Mesothelial cell of epicardium (in vitro differentiated cells): ENCODE results near the gene NTSR2. TPM values are rescaled to one million over a fixed set of nuclear protein-coding genes. Genes with fewer than 3 reads are reported as not detected.

ENCODE experiments used
- DNase-seq, 2 experiments: peaks; one replicate each; pipeline ENCODE4 v3.0.0; 2021; ENCODE audit warnings: low spot score in 2 of 2; ENCODE audit not compliant: unreplicated experiment in 2 of 2
- H3K27ac Mint-ChIP-seq: 2 replicates; pipeline ENCODE4 v1.8.0; 2021; ENCODE audit warnings: mixed read lengths
- H3K27me3 Mint-ChIP-seq: 2 replicates; pipeline ENCODE4 v1.8.0; 2021; ENCODE audit warnings: low read depth, mixed read lengths
- H3K36me3 Mint-ChIP-seq: 2 replicates; pipeline ENCODE4 v1.8.0; 2021; ENCODE audit warnings: mixed read lengths
- H3K4me1 Mint-ChIP-seq: 2 replicates; pipeline ENCODE4 v1.8.0; 2021; ENCODE audit warnings: mixed read lengths
- H3K4me3 Mint-ChIP-seq: 2 replicates; pipeline ENCODE4 v1.8.0; 2021; ENCODE audit warnings: mild to moderate bottlenecking, moderate library complexity, mixed read lengths
- H3K9me3 Mint-ChIP-seq: 2 replicates; pipeline ENCODE4 v1.8.0; 2021; ENCODE audit warnings: mixed read lengths
- total RNA-seq: library from RNA; stranded (reverse); gene quantifications from 3 replicates; pipeline ENCODE4 v1.2.1, GENCODE V29; 2021
- TF ChIP-seq, protein P1 (sequence below): fragments of 200-600 bp; sonication (generic); IDR thresholded peaks from one replicate; pipeline ENCODE4 v1.5.0; 2021; ENCODE audit warnings: antibody characterized with exemption; ENCODE audit not compliant: unreplicated experiment

NTSR2 gene
- total RNA-seq, 1 donor from 2014 or later, result not detected

- Mint-ChIP-seq H3K4me3 (no peak overlapping the region), H3K4me1 (no peaks in the 10 kb centered on the region), H3K36me3 (no peaks in the 10 kb centered on the region), H3K27ac (no peak overlapping the region), H3K27me3 (no peaks in the 10 kb centered on the region), H3K9me3 (peaks cover 11% of the 10 kb centered on the region)
- TF ChIP-seq, protein P1, sequence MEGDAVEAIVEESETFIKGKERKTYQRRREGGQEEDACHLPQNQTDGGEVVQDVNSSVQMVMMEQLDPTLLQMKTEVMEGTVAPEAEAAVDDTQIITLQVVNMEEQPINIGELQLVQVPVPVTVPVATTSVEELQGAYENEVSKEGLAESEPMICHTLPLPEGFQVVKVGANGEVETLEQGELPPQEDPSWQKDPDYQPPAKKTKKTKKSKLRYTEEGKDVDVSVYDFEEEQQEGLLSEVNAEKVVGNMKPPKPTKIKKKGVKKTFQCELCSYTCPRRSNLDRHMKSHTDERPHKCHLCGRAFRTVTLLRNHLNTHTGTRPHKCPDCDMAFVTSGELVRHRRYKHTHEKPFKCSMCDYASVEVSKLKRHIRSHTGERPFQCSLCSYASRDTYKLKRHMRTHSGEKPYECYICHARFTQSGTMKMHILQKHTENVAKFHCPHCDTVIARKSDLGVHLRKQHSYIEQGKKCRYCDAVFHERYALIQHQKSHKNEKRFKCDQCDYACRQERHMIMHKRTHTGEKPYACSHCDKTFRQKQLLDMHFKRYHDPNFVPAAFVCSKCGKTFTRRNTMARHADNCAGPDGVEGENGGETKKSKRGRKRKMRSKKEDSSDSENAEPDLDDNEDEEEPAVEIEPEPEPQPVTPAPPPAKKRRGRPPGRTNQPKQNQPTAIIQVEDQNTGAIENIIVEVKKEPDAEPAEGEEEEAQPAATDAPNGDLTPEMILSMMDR, result no peak
- no peak for DNase-seq
These were observed 33.7 kb upstream of the NTSR2 start for GRCh38 chr2:11703700-11704099.

GRCh38 chr2:11702946-11703345 lies 33.0 kb upstream of the NTSR2 start:
- TF ChIP-seq, protein P1, result no peak
- H3K9me3 Mint-ChIP-seq, result peaks cover 11% of the 10 kb centered on the region
- H3K27me3 Mint-ChIP-seq, result no peaks in the 10 kb centered on the region
- H3K27ac Mint-ChIP-seq, result no peak overlapping the region
- H3K36me3 Mint-ChIP-seq, result no peaks in the 10 kb centered on the region
- H3K4me3 Mint-ChIP-seq, result no peak overlapping the region
- no peaks in the 10 kb centered on the region for H3K4me1 Mint-ChIP-seq
- DNase-seq, result no peak

DNA sequence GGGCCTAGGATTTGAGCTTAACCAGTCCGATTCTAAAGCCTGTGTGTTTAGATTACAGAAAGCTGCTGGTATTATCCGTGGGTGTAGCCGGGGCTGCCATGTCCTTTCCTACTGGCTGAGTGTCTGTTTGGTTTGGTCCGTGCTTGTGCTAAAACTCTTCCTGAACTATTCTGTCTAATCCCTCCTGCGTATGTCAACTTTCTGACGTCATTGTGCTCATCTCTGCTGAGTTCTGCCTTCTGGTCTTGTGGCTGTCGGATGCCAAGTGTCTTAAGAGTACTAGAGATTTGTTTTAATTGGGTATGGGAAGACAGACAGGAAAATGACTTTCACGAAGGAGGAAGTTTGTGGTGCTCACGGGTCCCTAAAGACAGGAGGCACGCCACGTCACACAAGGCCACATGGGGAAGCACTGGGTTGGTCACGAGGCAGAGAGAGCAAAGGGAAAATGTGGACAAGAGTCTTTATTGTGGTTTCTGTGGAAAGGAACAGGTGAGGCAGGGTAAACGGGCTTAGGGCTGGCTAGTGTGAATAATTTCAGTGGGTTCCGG lies 31.8 kb upstream of the NTSR2 start:
- Mint-ChIP-seq H3K27ac (no peak overlapping the region), H3K4me3 (no peak overlapping the region), H3K4me1 (no peaks in the 10 kb centered on the region), H3K36me3 (no peaks in the 10 kb centered on the region), H3K27me3 (no peaks in the 10 kb centered on the region), H3K9me3 (peaks cover 11% of the 10 kb centered on the region)
- TF ChIP-seq, protein P1, result no peak
- no peak for DNase-seq

DNA sequence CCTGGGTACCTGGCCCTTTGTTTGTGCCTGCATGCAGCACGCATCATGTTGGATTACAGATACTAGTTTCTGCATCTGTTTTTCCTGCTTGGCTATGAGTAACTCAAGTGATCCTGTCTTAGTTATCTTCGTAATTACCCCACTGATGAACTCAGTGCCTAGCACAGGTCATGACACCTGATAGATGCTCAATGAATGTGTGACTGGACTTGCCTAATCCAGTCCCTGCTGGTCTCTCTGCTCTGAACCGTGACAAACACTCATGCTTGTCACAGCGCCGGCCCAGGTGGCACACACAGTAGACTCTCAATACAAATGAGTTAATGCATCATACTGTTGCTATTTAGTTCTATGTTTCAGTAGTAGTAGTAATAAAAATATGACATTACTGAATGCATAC lies 31.2 kb upstream of the NTSR2 start:
- TF ChIP-seq, protein P1, result no peak
- Mint-ChIP-seq H3K27ac (no peak overlapping the region), H3K4me3 (no peak overlapping the region), H3K36me3 (no peaks in the 10 kb centered on the region), H3K9me3 (peaks cover 9% of the 10 kb centered on the region), H3K4me1 (no peaks in the 10 kb centered on the region), H3K27me3 (no peaks in the 10 kb centered on the region)
- DNase-seq, result no peak

- Mint-ChIP-seq H3K27me3 (no peaks in the 10 kb centered on the region), H3K4me1 (no peaks in the 10 kb centered on the region), H3K27ac (no peak overlapping the region), H3K9me3 (no peaks in the 10 kb centered on the region), H3K4me3 (no peak overlapping the region), H3K36me3 (no peaks in the 10 kb centered on the region)
- no peak for DNase-seq
- TF ChIP-seq, protein P1, result no peak
These were observed 30.0 kb upstream of the NTSR2 start for GRCh38 chr2:11699686-11700670.
